HuH-7.5 (cell line): Measurements from ENCODE around the gene SSTR3.

Experiments used
- DNase-seq: peaks from one replicate; pipeline ENCODE4 v3.0.0; 2011; ENCODE audit warnings: low spot score

The SSTR3 gene

GRCh38 chr22:37167176-37167980 is 44.9 kb downstream of the SSTR3 start:
- no peak for DNase-seq

- DNase-seq: peak; percentile 87
Observed at GRCh38 chr22:37166675-37167066, 45.6 kb downstream of the SSTR3 start.

DNA sequence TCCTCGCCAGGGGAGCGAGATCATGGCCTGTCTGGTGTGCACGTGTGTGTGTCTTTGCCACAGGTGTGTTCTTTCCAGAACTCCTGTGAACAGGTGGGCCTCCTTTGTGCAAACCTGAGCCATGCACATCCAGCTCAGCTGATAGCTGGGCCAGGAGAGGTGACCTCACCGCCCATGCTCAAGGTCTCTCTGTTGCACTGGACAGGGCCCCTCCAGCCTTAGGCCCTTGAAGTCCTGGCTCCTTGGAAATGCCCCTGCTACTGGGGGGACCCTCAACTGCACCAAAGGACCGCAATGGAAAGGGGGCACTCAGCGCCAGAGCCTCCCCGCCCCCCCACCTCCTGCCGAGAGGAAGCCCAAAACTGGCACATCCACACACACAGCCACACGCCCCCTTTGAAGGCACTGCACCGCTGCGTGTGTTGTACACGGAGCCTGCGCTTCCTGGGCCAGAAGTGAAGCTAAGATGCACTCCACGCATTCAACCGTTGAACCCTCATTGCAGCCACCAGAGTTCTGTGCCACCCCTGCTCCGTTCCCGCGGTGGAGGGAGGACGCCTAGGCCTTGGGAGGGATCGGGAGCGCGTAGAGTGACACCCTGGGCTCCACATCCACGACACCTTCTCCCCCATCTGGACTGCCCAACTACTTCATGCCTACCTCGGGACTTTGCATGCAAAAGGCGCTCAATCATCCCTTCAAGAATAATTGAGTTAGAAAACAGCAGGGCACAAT is 46.2 kb downstream of the SSTR3 start:
- DNase-seq: no peak

- DNase-seq: no peak
Observed at GRCh38 chr22:37165066-37165465, 47.2 kb downstream of the SSTR3 start.

GRCh38 chr22:37164505-37164887 is 47.8 kb downstream of the SSTR3 start:
- no peak for DNase-seq

GRCh38 chr22:37163575-37164504 is 48.4 kb downstream of the SSTR3 start:
- no peak for DNase-seq

- DNase-seq: no peak
Observed at GRCh38 chr22:37163096-37163489, 49.2 kb downstream of the SSTR3 start.

DNA sequence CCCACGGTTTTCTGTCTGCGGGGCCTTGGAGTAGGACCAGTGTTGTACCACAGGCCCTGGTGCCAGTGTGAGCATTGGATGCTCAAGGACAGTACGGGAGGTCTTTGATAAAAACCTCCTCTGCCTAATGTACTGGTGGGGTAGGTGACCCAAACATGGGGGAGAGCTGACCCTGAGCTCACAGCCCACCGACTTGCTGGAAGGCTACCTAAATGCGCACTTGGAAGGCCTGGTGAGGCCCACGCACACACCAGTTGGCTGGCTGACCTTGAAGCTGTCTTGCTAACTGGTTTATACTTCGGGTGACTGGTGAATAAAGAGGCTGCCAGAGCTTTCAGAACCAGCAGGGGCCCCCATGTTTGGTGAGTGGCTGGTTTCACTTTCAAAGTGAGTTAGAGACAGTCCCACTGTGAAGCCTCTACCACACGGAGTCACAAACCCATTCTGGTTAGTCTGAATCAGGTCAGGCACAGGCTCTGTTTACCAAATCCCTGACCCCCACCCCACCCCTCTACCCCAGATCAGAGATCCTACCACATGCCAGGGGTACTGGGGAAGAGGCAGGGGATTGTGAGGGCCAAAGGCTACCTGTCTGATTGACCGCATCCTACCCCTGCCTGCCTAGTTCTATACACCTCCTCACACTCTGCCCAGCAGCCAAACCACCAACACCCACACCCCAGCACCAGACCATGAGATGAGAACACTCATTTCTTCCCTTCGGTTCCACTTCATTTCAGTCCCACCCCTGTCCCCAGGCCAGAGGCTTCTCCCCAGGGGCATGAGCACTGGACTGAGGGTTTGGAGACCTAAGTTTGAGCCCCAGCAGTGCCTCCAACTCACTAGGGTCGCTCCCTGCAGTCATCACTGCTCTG is 49.8 kb downstream of the SSTR3 start:
- DNase-seq: no peak

DNA sequence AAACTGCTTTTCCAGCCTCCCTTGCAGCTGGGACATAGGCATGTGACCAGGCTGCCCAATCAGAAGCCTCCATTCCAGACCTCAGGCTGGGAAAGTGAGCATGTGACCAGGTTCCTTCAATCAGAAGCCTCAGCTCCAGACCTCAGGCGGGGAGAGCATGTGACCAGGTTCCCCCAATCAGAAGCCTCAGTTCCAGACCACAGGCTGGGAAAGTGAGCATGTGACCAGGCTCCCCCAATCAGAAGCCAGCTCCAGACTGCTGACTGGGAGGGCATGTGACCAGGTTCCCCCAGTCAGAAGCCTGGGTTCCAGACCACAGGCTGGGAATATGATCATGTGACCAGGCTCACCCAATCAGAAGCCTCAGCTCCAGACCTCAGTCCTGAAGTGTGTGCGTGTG is 50.8 kb downstream of the SSTR3 start:
- no peak for DNase-seq

DNA sequence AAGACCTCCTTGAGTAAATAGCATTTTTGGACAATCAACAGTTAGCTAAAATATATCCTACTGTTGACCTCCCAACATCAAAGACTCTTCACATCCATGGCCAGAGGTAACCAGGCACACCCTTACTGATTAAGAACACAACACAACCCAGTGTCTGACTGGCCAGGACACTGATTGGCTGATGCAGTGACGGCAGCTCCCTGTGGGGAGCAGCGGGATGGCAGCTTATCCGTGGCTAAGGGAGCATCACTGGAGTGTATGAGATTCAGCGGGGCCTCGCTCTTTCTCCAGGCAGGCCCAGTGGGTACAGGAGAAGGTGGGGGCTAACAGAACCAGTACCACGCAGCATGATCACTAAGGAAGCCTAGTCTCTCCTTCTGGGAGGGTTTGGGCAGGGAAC is 52.2 kb downstream of the SSTR3 start:
- DNase-seq: no peak

DNA sequence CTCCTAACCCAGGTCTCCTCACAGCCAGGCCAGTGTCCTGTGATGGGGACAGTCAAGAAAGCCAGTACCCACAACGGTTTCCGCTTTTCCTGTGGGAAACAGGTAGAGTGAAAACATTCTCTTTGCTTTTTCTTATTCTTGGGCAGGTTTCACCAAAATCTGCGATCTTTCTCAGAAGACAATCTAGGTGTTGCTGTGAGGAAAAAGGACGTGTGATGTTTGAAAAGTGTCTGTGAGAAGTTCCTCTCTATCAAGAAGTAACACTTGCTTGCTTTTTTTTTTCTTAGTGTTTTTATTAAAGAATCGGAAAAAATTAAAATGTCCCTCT is 53.4 kb downstream of the SSTR3 start:
- DNase-seq: no peak

GRCh38 chr22:37157516-37158285 is 54.6 kb downstream of the SSTR3 start:
- DNase-seq: no peak

DNA sequence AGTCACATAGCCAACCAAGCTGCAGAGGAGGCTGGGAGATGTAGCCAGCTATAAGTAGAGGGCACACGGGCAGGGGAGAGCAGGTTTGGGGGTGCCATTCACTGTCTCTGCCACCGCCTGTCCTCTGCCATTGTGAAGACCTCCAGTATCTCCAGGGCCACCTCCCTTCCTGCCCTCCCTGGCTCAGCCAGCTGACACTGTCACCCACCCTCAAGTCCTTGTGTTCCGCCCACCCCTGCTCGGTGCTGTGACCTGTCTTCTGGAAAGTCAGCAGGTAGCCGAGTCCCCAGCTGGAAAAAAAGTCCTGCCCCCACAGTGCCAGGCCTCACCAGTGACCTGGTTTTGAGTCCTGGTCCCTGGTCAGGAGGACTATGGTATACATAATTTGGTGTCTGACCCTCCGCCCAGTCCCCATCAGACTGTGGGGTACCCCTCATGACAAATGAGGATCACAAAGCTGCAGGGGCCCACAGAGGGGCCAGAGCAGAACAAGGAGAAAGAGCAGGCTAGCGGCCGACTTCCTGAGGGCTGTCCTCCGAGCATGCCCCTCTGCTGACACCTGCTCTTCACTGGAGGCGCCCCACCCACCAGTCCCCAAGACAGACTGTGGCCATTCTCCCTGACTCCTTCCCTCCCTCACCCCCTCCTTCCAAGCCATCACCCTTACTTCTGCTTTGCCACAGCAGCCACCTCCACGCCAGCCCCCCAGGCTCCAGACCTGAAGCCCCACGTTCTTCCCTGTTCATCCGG is 55.4 kb downstream of the SSTR3 start:
- no peak for DNase-seq

GRCh38 chr22:37155971-37156370 is 56.3 kb downstream of the SSTR3 start:
- no peak for DNase-seq

- DNase-seq: no peak
Observed at GRCh38 chr22:37154925-37155712, 57.2 kb downstream of the SSTR3 start.
